GM19397 (cell line): Measurements from ENCODE around the gene MAGI1.

Experiments used
- ATAC-seq: cut with Tn5 transposase; IDR thresholded peaks from one replicate; pipeline ENCODE4 v1.9.1; 2021; ENCODE audit warnings: mild to moderate bottlenecking, moderate library complexity; ENCODE audit not compliant: unreplicated experiment

Gene MAGI1

DNA sequence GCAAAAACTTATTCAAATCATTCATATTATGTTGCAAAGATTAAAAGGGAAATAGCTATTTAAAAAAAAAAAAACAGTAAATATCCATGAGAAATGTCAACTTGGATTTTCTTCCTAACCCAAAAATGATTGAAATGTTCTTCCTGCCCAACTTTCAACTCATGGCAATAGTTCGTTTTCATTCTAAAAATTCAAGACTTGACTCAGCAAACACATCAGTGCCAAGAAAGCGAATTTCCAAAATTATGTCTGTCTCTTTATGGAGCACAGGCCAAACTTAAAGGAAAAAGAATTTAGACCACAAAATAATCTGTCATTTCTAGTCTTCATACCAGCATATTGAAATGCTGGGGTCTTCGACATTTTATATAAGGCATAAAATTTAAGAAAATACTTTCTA, 63.7 kb downstream of the MAGI1 start:
- ATAC-seq = no peak

DNA sequence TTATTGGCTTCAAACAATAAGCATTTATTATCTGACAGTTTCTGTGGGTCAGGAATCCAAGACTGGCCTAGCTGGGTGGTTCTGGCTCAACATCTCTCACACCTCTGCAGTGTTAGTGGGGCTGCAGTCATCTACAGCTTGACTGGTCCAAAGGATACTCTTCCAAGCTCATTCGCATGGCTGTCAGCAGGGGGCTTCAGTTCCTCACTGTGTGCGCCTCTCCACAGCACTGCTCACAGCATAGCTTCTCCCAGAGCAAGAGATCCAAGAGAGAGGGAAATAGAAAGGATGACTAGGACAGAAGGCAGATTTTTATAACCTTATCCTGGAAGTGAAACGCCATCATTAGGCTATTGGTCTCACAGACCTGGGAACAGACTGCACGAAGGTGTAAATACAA, 64.2 kb downstream of the MAGI1 start:
- ATAC-seq = no peak

DNA sequence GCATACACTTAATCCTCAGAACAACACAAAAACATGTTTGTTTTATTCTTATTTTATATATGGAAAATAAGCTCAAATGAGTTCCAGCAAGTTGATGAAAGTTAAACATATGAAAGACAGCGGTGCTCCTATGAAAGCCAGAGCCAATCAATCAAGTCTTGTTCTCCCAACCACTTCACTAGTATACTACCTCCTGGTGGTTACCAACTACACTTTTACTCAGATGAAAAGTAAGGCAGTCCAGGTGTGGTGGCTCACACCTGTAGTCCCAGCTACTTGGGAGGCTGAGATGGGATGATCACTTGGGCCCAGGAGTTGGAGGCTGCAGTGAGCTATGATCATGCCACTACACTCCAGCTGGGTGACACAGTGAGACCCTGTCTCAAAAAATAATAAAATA, 66.0 kb downstream of the MAGI1 start:
- ATAC-seq = no peak

DNA sequence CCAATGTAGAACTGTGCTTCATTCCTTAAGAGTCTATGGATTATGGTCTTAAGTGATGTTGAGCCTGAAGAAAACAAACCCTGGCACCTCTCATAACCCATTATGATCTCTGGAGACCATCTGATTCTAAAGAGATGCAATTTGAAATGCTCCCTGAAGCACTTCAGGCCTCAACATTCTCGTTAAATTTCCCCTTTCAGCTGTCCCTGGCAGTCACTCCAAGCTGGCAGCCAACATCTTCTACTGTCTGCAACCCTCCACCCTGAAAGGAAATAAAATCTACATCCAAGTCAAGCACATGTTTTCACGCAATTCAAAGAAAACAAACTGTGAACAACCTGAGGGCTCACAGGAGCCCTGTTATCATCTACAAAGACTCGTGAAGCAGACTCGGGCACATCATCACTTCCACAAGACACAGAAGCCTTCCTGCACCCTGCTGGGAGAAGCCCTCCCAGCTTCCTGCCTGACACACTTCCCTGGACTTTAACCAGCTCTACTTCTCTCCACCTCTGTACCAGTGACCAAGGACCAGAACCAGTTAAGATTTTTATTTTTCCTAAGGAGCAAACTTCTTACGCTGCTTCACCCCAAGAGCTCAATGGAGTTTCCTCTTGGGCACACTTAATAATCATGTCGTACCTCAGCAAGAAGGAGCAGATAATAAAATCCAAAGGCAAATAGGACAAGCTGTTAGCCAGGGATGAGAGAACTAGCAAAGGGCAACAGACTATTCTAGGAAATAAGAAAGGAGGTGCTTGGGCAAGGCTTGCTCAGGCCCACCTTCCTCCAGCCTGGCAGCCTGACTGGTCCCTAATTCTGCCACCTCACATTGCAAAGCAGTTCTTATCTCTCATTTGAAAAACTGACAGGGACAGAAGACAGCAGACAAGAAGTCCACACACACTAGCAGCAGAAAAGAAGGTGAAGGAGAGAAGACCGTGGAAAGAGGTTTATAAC, 67.1 kb downstream of the MAGI1 start:
- ATAC-seq = no peak

DNA sequence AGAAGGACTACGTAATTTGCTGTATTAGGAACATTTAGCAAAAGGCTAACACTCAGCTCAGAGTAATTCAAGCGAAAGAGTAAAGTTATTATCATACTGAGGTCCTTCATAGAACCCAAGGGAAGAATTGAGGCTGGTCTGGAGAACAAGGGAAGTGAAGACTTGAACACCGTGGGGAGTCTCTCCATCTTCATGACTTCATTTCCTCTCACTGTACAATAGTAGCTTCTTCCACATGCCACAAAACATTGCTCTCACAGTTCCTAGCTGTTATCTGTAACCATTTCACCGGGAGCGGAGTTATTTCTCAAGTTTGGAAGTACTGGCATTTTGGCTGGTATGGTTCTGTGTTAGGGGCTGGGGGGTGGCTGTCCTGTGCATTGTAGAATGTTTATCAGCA, 69.7 kb downstream of the MAGI1 start:
- no peak for ATAC-seq

DNA sequence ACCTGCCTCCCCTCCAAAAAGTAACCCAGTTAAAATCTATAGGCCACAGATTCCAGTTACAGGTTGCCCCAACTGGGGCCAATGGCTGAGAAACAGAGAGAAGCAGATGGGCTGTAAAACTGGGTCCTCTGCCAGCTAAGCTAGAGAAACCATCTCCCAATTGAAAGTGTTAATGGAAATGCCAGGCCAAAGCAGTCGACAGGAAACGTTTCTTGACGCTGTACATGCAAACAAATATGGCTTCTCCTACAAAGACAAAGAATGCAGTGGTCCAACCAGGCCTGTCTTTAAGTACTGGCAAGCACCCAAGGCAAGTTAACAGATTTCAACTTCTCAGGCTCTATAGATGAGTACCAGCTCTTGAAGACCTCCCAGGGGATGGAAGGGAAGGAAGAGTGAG, 71.3 kb downstream of the MAGI1 start:
- ATAC-seq = no peak

DNA sequence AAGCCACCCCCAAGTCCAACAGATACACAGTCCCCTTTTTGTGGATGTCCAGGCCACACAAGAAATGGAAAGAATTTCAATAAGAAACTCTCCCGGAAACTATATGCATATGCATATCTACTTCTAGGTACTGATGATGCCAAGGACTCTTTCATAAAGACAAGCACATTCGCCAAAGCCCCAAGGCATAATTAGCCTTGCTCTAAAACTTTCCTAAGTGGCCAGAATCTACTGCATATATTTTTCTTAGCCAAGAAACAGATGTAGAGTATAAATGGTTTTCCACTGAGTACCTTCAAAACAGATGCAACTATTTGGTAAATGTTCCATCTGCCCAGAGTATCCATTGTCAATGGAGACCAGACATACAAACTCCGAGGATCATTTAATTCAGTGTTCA, 73.9 kb downstream of the MAGI1 start:
- ATAC-seq = no peak

DNA sequence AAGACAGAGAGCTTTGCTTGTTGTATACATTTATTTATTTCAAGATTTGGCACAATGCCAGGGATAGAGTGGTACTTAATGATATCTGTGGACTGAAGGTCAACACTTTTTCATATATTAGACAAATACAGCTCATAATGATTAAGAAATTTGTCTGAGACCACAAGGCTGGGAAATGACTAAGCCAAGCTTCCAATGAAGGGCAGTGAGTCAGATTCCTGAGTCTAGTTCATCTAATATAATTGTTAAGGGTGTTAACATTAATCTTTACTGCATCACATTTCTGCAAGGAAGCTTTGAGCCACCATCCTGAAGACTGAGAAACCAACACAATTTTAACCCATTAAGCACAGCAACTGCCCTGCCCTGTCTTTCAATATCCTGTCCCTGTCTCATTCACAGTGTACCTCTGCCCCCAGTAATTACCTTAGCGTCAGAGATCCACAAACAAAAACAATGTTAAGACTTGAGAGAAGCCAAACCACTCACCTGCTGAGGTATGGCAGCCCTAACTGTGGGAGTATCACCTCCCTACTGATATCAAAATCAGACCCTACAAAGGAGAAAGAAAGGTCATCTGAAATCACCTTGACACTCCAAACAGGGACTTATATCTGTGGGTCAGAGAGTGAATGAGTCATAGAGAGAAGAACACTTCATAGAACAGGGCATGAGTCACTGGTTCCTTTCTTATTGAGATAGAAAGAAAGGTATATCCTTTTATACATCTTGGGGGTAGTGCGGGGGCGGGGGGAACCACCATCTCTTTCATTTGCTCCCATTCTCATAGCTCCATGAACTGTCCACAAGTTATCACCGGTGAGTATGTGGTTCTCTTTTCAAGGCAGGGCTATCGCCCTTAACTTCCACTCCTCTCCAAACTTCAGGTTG, 74.7 kb downstream of the MAGI1 start:
- peak; percentile 84 for ATAC-seq

DNA sequence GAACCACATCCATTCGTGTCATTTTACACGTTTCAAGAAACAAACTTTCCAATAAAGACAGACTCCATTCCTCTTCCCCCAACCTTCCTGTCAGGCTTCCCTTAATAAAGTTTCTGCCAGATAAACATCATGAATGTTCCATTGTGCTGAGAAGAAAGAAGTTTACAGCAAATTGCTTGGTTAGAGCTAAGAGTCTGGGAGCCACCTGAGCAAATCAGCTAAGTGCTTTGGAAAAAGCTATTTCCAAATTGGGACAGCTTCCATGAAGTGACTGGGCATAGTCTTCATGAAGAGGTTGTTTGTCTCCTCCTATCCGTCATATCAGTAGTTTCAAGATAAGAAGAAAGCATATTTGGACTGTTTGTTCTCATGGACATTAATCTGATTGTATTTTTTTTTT, 77.0 kb downstream of the MAGI1 start:
- no peak for ATAC-seq

DNA sequence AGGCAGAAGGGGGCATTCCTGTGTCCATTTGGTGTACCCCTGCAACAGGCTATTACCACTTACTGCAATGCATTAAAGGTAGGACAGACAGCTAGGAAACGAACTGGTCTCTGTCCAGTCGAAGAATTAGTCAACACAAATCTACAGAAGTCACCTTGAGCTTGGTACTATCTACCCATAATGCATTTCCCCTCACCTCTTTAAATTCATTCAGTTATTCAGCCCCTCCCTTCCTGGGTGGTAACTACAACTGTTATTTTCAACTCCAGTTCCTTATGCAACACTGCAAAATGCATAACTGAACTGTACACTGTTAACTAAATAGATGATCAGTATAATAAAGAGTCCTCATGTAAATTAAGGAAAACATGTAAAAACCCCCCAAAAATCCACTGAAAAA, 77.6 kb downstream of the MAGI1 start:
- no peak for ATAC-seq

DNA sequence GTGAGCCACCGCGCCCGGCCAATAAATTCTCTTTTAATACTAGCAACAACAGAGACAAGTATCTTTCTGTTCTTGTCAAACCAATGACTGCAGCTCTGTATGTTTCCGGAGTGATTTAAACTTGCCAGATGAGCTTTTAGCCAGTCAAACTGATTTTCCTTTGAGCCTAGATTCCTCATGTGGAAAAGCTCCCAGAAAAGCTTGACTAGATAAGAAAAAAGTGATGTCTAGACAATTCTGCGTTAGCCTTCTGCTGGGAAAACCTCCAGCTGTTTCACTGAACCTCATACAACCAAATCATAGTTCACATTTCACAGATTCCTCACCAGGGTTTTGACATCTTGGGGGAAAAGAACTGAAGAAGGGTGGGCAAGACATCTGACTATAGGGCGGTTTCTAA, 78.6 kb downstream of the MAGI1 start:
- ATAC-seq = no peak

DNA sequence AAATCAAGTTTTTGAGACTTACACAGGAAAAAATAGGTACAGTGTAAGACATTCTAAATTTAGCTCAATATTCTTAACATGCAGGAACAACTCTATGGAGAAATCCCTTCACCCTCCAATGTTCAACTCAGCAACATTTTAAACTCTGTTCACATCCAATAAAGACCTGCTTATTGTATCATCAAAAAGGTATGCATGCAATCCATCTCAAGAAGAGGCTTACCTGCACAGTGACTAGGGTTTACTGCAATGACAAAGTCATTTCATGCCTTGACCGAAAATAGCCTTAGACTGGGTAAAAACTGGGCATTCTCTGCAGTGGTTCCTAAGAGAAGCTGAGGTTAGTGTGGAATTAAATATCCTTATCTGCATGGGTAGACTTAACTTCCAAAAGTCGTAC, 80.5 kb downstream of the MAGI1 start:
- ATAC-seq = no peak

DNA sequence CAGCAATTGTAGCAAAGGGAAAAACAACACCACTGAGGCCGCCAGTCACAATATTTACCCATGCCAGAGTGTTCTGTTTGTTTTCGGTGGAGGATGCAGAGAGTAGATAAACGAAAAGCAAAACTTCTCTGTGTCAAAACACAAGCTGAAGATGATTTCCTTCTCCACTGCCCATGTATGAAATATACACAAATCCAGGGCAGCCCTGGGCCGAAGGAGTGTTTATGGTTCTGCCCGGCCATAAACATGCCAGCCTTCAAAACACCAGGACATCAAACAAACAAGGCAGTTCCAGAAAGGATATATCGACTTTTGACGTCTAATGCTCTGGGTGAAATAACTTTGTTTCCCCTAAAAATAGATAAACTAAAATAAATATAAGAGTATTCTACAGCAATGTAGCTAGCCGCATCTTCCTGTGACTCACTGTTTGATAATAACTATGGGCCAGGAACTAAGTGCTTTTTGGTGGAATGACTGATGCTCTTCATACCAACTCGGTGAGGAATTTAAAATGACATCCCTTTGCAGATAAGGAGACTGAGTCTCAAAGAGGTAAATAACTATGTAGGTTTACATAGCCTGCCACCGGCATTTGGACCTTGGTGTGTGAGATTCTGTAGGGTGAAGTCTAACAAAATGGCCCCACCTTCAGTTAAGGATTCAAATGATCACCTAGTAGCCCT, 82.8 kb downstream of the MAGI1 start:
- no peak for ATAC-seq

DNA sequence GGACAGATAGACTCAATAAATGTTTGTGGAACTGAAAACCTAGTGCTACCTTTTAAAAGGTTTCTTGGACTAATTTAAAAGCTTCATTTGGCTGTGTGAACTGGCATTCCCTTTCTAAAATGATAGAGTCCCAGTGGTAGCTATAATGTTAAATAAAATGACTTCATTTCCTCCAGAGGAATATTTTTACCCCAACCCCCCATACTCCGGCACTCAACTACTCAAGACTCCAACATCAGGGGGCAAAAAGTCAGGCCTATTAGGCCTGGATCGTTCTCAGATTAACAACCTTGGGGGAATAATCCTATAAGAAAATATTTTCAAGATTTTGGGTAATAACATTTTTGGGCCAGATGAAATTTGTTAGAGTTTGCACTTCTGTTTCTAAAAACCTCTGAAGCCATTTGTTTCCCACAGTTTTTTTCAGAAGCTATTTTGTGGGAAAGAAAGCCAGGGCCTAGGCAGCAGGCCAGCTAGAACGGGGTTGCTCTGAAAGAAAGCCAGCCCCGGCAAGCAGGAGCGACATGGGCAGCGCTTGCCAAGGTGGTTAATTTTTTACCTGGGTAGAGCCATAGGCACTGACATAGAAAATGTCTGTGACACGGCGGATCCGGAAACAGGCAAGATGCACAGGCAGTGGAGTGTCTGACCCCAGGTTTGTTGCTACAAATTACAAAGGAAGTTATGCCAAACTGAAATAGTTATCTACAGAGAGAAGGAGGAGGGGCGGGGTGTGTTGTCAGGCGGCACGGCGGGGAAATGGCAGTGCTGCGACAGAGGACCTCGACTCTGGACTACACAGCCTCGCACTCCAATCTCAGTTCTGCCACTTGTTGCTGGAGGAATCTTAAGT, 84.6 kb downstream of the MAGI1 start:
- ATAC-seq = no peak

DNA sequence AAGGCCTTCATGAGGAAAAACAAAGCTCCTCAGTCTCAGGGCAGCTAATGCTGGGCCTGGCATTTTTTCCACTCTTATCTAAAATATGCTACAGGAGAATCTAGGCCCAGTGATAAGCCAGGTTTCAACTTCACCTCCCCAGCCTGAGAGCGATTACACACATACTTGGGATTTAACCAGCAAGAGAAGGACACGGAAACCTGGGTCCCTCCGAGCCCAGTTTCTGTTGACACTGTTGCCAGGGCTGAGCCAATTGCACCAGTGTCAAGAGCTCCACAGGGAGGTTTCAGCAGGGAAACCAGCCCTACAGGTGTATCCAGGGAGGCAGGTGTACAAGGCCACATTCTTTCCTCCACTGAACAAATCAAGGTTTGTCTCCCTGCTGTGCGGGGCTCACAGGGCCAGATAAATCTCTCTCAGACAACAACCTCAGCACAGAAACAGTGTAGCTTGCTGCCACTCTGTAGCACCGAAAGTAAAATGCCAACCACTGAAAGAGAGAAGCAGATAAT, 85.4 kb downstream of the MAGI1 start:
- ATAC-seq = no peak

DNA sequence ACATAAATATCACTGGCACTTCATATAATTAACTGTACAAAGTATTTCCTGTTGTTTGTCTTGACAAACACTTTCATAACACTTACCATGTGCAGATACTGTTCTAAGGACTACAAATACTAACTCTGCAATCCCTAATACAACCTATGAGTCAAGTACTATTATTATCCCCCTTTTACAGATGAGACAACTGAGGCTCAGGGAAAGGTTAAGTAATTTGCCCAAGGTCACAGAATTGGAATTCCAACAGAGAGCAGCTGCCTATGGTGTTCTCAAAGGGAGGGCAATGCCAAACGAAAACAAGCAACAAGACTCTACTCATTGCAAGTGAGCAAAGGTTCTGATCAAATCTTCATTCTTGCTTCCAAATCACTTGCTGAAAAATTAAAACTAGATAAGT, 85.9 kb downstream of the MAGI1 start:
- ATAC-seq = no peak

DNA sequence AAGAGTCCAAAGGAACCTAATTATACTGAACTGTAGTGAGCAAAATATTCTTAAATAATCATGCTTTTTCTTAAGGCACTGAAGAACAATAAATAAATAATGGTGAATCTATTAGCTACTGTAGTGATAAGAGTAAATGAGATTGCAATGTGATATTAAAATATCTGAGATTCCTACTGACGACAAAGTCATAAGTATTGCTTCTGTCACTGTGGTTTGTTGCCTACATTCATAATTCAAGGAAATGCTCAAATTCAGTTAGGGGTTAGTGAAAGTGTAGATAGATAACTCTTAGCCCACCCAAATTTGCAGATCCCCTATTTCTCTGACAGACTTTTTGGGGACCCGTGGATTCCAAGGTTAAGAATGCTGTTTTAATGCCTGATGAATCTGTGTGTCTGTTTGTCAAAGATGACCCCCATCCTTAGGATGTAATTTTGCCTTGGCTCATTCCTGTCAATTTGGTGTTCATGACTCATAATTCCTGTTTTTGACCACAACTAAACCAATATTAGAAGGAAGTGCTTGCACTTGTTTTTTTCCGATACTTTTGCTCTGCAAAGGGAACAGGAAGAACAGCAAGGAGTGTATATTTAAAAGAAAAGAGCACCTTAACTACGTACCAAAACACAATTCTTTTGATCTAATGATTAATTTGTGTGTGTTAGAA, 86.7 kb downstream of the MAGI1 start:
- no peak for ATAC-seq

DNA sequence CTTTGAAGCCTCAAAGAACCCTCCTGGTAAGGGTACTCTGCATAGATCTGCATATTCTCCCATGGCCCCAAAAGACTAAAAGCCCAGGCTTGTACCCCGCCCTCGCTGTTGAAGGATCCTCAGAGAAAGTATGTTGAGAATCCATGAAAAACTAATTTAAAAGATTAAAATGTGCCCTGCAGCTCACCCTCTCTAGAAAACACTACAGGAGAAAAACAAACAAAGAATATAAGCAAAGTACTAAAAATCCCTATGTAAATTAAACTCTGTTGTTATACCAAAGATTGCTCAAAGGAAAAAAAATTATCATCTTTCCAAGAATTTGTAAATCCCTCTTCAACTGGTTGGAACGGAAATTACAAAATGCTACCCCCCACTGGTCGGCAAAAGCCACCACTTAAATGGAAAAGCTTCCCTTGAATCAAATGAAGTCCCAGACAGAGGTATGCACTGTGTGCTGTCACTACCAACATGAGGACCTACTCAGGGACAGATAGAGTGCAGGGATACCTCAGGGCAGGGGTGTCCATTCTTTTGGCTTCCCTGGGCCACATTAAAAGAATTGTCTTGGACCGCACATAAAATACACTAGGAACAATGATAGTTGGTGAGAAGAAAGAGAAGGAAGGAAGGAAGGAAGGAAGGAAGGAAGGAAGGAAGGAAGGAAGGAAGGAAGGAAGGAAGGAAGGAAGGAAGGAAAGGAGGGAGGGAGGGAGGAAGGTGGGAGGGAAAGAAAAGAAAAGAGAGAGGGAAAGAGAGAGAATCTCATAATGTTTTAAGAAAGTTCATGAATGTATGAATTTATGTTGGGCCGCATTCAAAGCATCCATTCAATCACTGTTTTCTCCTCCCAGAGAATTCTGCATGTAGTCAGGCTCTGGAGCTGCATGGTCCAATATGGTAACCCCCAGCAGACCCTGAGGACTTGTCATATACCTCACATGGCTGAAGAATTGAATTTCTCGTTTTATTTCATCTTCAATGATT, 88.1 kb downstream of the MAGI1 start:
- ATAC-seq = no peak
